ENCODE results near the gene B4GAT1.
"Not testable (repeated sequence)": the region's sequence is repeated elsewhere in the genome, so short reads cannot be mapped to it uniquely, and the experiment has no call there.

Gene B4GAT1

GRCh38 chr11:66360406-66361073 is 13.1 kb upstream of the B4GAT1 start:
- no peak overlapping the region for H3K4me3 ChIP-seq (ENCODE audit: low read length)
- TF ChIP-seq CTCF (conservative IDR thresholded peaks at IDR 0.05; ENCODE audit: low read depth, low read length) = no peak
- DNase-seq (ENCODE audit: low read depth) = no peak

GRCh38 chr11:66359662-66360087 is 12.2 kb upstream of the B4GAT1 start:
- DNase-seq (ENCODE audit: low read depth) = no peak
- no peak for TF ChIP-seq CTCF (conservative IDR thresholded peaks at IDR 0.05; ENCODE audit: low read depth, low read length)
- no peak overlapping the region for H3K4me3 ChIP-seq (ENCODE audit: low read length)

DNA sequence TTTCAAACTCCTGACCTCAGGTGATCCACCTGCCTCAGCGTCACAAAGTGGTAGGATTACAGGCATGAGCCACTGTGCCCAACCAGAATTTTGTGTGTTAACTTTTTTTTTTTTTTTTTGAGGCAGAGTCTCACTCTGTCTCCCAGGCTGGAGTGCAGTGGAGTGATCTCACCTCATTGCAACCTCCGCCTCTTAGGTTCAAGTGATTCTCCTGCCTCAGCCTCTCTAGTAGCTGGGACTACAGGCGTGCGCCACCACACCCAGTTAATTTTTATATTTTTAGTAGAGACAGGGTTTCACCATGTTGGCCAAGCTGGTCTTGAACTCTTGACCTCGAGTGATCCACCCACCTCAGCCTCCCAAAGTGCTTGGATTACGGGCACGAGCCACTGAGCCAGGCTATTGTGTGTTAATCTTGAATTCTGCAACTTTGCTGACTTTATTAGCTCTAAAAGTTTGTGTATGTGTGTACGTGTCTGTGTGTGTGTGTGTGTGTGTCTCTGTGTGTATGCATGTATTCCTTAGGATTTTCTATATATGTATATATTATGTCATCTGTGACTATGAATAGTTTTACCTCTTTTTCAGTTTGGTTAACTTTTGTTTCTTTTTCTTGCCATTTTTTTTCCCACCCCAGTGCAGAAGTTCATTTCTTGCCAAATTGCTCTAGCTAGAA is 3.3 kb upstream of the B4GAT1 start:
- H3K4me3 ChIP-seq (ENCODE audit: low read length); DNase-seq (ENCODE audit: low read depth): not testable (repeated sequence)

DNA sequence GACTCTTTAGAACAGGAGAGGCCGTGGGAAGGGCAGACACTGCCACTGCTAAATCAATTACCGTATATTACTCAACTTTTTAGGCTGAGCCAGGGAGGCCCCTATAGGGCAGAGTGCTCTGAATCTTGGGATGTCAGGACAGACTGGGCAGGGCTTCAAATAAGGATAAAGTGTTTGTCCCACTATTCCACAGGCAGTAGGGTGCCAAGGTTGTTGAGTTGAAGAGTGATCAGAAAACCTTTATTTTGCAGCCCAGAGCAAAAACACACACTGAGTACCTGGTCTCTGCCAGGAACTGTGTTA is 1.6 kb upstream of the B4GAT1 start:
- TF ChIP-seq CTCF (conservative IDR thresholded peaks at IDR 0.05; ENCODE audit: low read depth, low read length) = no peak
- DNase-seq (ENCODE audit: low read depth) = no peak
- H3K4me3 ChIP-seq (ENCODE audit: low read length) = no peak overlapping the region

DNA sequence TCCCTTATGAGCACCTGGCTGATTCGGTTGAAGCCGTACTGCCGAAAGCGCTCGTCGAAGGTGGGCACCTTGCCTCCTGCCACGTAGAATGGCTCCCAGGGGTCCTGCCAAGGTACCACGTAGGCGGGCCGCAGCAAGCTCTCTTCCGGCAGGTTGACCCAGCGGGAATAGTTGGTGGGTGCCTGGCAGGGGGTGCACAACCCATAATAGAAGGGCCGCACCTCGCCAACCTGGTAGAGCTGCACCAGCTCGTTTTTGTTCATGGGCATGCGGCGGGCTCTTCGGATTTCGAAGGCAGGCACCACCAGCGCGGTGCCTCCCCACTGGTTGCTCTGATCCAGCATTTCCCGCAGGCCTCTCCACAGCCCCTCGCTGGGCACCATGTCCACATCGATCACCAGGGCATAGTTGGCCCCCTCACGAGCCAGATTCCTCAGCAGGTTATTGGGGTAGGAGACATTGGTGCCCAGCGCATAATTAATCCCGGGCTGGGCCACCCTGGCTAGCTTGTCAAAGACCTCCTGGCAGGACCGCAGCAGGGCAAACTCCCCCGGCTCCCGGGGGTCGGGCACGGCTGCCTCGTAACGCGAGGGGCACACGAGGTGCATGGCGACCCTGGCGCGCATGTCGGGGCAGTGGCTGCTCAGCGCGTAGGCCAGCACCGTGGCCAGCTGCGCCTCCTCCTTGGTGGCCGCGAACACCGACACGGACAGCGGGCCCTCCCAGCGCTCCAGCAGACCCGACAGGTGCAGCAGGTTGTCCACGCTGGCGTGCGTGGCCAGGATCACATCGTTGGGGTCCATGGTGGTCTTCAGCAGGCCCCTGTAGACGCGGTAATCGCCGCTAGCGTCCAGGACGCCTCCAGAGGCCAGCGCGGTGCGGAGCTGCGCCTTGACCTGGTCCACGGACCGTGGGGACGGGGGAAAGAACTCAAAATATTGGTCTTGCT is 679 bp downstream of the B4GAT1 start:
- no peak for DNase-seq (ENCODE audit: low read depth)
- peak overlapping the region; percentile 92 for H3K4me3 ChIP-seq (ENCODE audit: low read length)
- no peak for TF ChIP-seq CTCF (conservative IDR thresholded peaks at IDR 0.05; ENCODE audit: low read depth, low read length)

DNA sequence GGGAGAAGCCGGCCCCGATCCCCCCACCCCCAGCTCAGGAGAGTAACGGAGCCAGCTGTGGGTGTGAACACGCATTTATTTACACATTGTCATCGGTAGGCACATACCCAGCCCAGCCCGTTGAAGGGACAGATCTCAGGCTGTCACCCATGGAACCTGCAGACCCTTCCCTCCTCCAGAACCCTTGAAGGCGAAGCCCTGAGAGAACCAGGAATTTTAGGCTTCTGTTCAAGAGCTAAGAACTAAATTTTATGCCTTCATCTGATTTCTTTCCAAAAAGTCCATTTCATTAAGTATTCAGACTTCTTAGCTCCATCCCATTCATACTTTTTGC is 2.1 kb downstream of the B4GAT1 start:
- peak overlapping the region; percentile 96 for H3K4me3 ChIP-seq (ENCODE audit: low read length)
- TF ChIP-seq CTCF (conservative IDR thresholded peaks at IDR 0.05; ENCODE audit: low read depth, low read length) = no peak
- DNase-seq (ENCODE audit: low read depth) = no peak

- DNase-seq (ENCODE audit: low read depth) = peak; percentile 85
- H3K4me3 ChIP-seq (ENCODE audit: low read length) = peak within 1 kb of the TSS; percentile 96
- TF ChIP-seq CTCF (conservative IDR thresholded peaks at IDR 0.05; ENCODE audit: low read depth, low read length) = no peak
These were observed 2.7 kb downstream of the B4GAT1 start, which contains the start of gene BRMS1 for GRCh38 chr11:66344550-66345315. Gene BRMS1 (minus strand): TSS chr11:66345104. CDS start chr11:66342234, 2,870 bp downstream.
